A549 (cell line): ENCODE data around the gene ASB2. TPM values are rescaled to one million over a fixed set of nuclear protein-coding genes. Genes with fewer than 3 reads are reported as not detected.

Experiments used
- ATAC-seq, 2 experiments: fragments of 200-7000 bp in 1 of 2; fragments of >200 bp in 1 of 2; cut with Nextera tagmentation in 1 of 2; cut with Tn5 transposase in 1 of 2; 3 replicates each; pipeline versions ENCODE4 v1.8.0 to v1.9.1; 2018 to 2020; ENCODE audit warnings: mild to moderate bottlenecking in 1 of 2, moderate library complexity in 1 of 2
- CTCF ChIA-PET: fragments of 300-600 bp; sonication (Branson Sonifier 250); formaldehyde crosslinking; extraction: SDS; loops from one replicate; lab custom pipeline; 2021; ENCODE audit warnings: antibody characterized with exemption, inconsistent platforms; lab: Yijun Ruan, JAX
- POLR2A ChIA-PET: fragments of 350-600 bp; formaldehyde crosslinking; extraction: SDS; loops from one replicate; lab custom pipeline; 2021; ENCODE audit warnings: antibody characterized with exemption, inconsistent platforms; lab: Yijun Ruan, JAX
- DNase-seq, 2 experiments: peaks; one replicate each; pipeline versions ENCODE4 v3.0.0 to v3.0.0-alpha.2; 2011 to 2016; ENCODE audit warnings: low read depth in 1 of 2, low spot score in 1 of 2
- FAIRE-seq: peaks from 2 replicates; lab custom pipeline; 2011; peaks lifted over from hg19 to GRCh38; lab: Jason Lieb, UNC
- H3K27ac ChIP-seq, 2 experiments: fragments of >200 bp; sonication (Bioruptor Twin); formaldehyde crosslinking; 3 replicates each; pipeline ENCODE4 v1.5.1; 2016 to 2017
- H3K4me1 ChIP-seq: fragments of >200 bp; sonication (Bioruptor Twin); formaldehyde crosslinking; 3 replicates; pipeline ENCODE4 v1.6.1; 2016
- H3K4me2 ChIP-seq: fragments of >200 bp; sonication (Bioruptor Twin); formaldehyde crosslinking; 3 replicates; pipeline ENCODE4 v1.6.1; 2016
- H3K4me3 ChIP-seq: fragments of >200 bp; sonication (Bioruptor Twin); formaldehyde crosslinking; 3 replicates; pipeline ENCODE4 v1.5.1; 2016
- H3K9me3 ChIP-seq: fragments of >200 bp; sonication (Bioruptor Twin); formaldehyde crosslinking; 3 replicates; pipeline ENCODE4 v1.6.1; 2016
- BCL3 ChIP-seq: fragments of >200 bp; sonication (Bioruptor Twin); formaldehyde crosslinking; IDR thresholded peaks from 3 replicates; pipeline ENCODE4 v1.6.1; 2016
- BHLHE40 ChIP-seq: IDR thresholded peaks from 2 replicates; pipeline ENCODE4 v1.6.1; 2012; ENCODE audit warnings: low read depth, low read length, inconsistent platforms
- CHD2 ChIP-seq: fragments of 150-350 bp; IDR thresholded peaks from 2 replicates; pipeline ENCODE4 v1.6.1; 2014; ENCODE audit warnings: low read length; ENCODE audit not compliant: partially characterized antibody
- CHD4 ChIP-seq: fragments of 200-600 bp; sonication (generic); IDR thresholded peaks from 2 replicates; pipeline ENCODE4 v1.6.1; 2016; ENCODE audit warnings: antibody characterized with exemption, mild to moderate bottlenecking, borderline replicate concordance
- EP300 ChIP-seq, 2 experiments: fragments of >200 bp; sonication (Bioruptor Twin); formaldehyde crosslinking; IDR thresholded peaks; 2 replicates in 1 of 2; 3 replicates in 1 of 2; pipeline ENCODE4 v1.6.1; 2016 to 2017
- FOXS1 ChIP-seq: fragments of 250-450 bp; sonication (Bioruptor Pico); IDR thresholded peaks from 2 replicates; pipeline ENCODE4 v1.5.0; 2020; ENCODE audit warnings: mild to moderate bottlenecking, moderate library complexity
- MAFK ChIP-seq: fragments of 450-650 bp; IDR thresholded peaks from 2 replicates; pipeline ENCODE4 v1.6.1; 2014; ENCODE audit not compliant: partially characterized antibody
- MAZ ChIP-seq: fragments of 150-350 bp; IDR thresholded peaks from 2 replicates; pipeline ENCODE4 v1.6.1; 2014; ENCODE audit warnings: antibody characterized with exemption, low read depth, low read length, borderline replicate concordance
- NPAS2 ChIP-seq: fragments of 250-450 bp; sonication (Bioruptor Pico); IDR thresholded peaks from 2 replicates; pipeline ENCODE4 v1.8.0; 2022; ENCODE audit warnings: mild to moderate bottlenecking, moderate library complexity, borderline replicate concordance
- POLR2A ChIP-seq: IDR thresholded peaks from 2 replicates; pipeline ENCODE4 v1.6.1; 2012; ENCODE audit warnings: mild to moderate bottlenecking, low read length
- TFCP2L1 ChIP-seq: fragments of 250-450 bp; sonication (Bioruptor Pico); IDR thresholded peaks from 2 replicates; pipeline ENCODE4 v1.5.0; 2021; ENCODE audit warnings: mild to moderate bottlenecking
- USF2 ChIP-seq: fragments of 450-650 bp; IDR thresholded peaks from 2 replicates; pipeline ENCODE4 v1.6.1; 2014; ENCODE audit warnings: antibody characterized with exemption
- ZSCAN20 ChIP-seq: fragments of 250-450 bp; sonication (Bioruptor Pico); IDR thresholded peaks from 2 replicates; pipeline ENCODE4 v1.8.0; 2022; ENCODE audit warnings: mild to moderate bottlenecking, moderate library complexity
- WGBS: methylation state at CpG from one replicate; pipeline ENCODE4 v1.1.6; 2017; ENCODE audit errors: missing lambda C conversion rate; 5-methylcytosine and 5-hydroxymethylcytosine counted together
- polyA plus RNA-seq, 4 experiments: library from polyadenylated mRNA; depleted of rRNA in 3 of 4; stranded (reverse); fragments of >200 nt; fragmentation: RNase III in 1 of 4; extraction: RNeasy Plus Mini Kit Qiagen cat#74134 plus additional on column Dnase treatment in 1 of 4; gene quantifications; 2 replicates in 3 of 4; 3 replicates in 1 of 4; pipeline ENCODE4 v1.2.3, GENCODE V29; 2011 to 2017
- TF ChIP-seq, protein P1 (sequence below): fragments of 200-600 bp; sonication (generic); IDR thresholded peaks from 2 replicates; pipeline ENCODE4 v1.6.1; 2016; ENCODE audit warnings: antibody characterized with exemption, mild to moderate bottlenecking, moderate library complexity
- TF ChIP-seq, protein P2 (sequence below): fragments of >200 bp; sonication (Bioruptor Twin); formaldehyde crosslinking; IDR thresholded peaks from 2 replicates; pipeline ENCODE4 v1.6.1; 2016
- TF ChIP-seq, protein P3 (sequence below): fragments of 150-350 bp; IDR thresholded peaks from 2 replicates; pipeline ENCODE4 v1.6.1; 2014; ENCODE audit warnings: low read depth, mild to moderate bottlenecking, low read length

Gene ASB2
- polyA plus RNA-seq, 2 of the 4 experiments (the other 2 are of a cell fraction) = 0.03 to 0.10 TPM

GRCh38 chr14:93921001-93921806, 55.2 kb downstream of the ASB2 start:
- FAIRE-seq (no peak), DNase-seq (no peak), ATAC-seq (no peak)
- Histone ChIP-seq H3K4me3 (no peak overlapping the region), H3K4me1 (no peaks in the 10 kb centered on the region), H3K4me2 (no peak overlapping the region)
- CTCF ChIA-PET = interaction anchor here (1.3 to 1.5 kb wide), 2 partner anchors 16 to 19 kb away, joined by 4 read pairs; no protein-coding TSS in a partner anchor
- WGBS = 63% methylated on average over 16 of the region's 18 CpGs
- TF ChIP-seq BCL3 (no peak), POLR2A (no peak), USF2 (no peak), FOXS1 (CRISPR knock-in tag) (no peak), BHLHE40 (no peak), ZSCAN20 (CRISPR knock-in tag) (no peak), CHD2 (no peak), CHD4 (no peak), NPAS2 (CRISPR knock-in tag) (no peak), TFCP2L1 (CRISPR knock-in tag) (no peak), EP300 (IDR thresholded peaks at IDR 0.05) (no peak)
- TF ChIP-seq, protein P1, sequence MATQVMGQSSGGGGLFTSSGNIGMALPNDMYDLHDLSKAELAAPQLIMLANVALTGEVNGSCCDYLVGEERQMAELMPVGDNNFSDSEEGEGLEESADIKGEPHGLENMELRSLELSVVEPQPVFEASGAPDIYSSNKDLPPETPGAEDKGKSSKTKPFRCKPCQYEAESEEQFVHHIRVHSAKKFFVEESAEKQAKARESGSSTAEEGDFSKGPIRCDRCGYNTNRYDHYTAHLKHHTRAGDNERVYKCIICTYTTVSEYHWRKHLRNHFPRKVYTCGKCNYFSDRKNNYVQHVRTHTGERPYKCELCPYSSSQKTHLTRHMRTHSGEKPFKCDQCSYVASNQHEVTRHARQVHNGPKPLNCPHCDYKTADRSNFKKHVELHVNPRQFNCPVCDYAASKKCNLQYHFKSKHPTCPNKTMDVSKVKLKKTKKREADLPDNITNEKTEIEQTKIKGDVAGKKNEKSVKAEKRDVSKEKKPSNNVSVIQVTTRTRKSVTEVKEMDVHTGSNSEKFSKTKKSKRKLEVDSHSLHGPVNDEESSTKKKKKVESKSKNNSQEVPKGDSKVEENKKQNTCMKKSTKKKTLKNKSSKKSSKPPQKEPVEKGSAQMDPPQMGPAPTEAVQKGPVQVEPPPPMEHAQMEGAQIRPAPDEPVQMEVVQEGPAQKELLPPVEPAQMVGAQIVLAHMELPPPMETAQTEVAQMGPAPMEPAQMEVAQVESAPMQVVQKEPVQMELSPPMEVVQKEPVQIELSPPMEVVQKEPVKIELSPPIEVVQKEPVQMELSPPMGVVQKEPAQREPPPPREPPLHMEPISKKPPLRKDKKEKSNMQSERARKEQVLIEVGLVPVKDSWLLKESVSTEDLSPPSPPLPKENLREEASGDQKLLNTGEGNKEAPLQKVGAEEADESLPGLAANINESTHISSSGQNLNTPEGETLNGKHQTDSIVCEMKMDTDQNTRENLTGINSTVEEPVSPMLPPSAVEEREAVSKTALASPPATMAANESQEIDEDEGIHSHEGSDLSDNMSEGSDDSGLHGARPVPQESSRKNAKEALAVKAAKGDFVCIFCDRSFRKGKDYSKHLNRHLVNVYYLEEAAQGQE = no peak
- TF ChIP-seq, protein P2, sequence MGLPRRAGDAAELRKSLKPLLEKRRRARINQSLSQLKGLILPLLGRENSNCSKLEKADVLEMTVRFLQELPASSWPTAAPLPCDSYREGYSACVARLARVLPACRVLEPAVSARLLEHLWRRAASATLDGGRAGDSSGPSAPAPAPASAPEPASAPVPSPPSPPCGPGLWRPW = no peak
- TF ChIP-seq, all 56 proteins: peak for 0
- Histone ChIP-seq H3K9me3 (peaks cover 9% of the 10 kb centered on the region; the same call in 1 of the 3 replicates), H3K27ac (no peak overlapping the region)
- POLR2A ChIA-PET = no interaction called here

DNA sequence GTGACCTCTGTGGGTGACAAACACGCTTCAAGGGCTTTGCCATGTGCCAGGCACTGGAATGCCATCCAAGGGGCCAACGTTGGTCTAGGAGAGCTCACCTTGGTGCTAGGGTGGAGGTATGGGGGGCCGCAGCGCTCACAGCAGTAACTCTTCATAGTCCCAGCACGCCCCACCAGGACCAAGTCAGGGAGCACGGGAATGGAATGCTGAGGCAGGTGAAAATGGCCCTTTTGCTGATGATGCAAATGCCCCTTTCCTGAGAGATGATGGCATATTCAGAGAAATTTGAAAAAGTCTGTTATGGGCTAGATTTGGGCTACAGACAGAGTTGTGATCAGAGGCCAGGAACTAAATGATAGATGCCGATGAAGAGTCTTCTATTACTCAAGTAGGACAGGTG, 59.2 kb downstream of the ASB2 start:
- H3K9me3 ChIP-seq = peaks cover 9% of the 10 kb centered on the region; the same call in 1 of the 3 replicates
- TF ChIP-seq MAFK = peak; percentile 40
- TF ChIP-seq FOXS1 (CRISPR knock-in tag) = no peak
- ChIA-PET POLR2A (no interaction called here), CTCF (interaction anchor here (1.3 to 1.9 kb wide), 2 partner anchors 19 to 23 kb away, joined by 5 to 6 read pairs; no protein-coding TSS in a partner anchor)
- no peaks in the 10 kb centered on the region for H3K4me1 ChIP-seq
- H3K4me3 ChIP-seq = no peak overlapping the region
- WGBS = 20% methylated on average over 7 of the region's 7 CpGs
- ATAC-seq (no peak), DNase-seq (no peak), FAIRE-seq (no peak)
- no peak overlapping the region for H3K27ac ChIP-seq
- H3K4me2 ChIP-seq = no peak overlapping the region

- H3K4me3 ChIP-seq = no peak overlapping the region
- H3K9me3 ChIP-seq = peaks cover 9% of the 10 kb centered on the region; the same call in 1 of the 3 replicates
- DNase-seq (no peak), FAIRE-seq (no peak), ATAC-seq (no peak)
- no peaks in the 10 kb centered on the region for H3K4me1 ChIP-seq
- TF ChIP-seq, protein P3, sequence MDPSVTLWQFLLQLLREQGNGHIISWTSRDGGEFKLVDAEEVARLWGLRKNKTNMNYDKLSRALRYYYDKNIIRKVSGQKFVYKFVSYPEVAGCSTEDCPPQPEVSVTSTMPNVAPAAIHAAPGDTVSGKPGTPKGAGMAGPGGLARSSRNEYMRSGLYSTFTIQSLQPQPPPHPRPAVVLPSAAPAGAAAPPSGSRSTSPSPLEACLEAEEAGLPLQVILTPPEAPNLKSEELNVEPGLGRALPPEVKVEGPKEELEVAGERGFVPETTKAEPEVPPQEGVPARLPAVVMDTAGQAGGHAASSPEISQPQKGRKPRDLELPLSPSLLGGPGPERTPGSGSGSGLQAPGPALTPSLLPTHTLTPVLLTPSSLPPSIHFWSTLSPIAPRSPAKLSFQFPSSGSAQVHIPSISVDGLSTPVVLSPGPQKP = no peak
- TF ChIP-seq MAZ = no peak
- ChIA-PET POLR2A (no interaction called here), CTCF (interaction anchor here (1.3 to 1.9 kb wide), 2 partner anchors 20 to 23 kb away, joined by 5 to 6 read pairs; no protein-coding TSS in a partner anchor)
- no peak overlapping the region for H3K27ac ChIP-seq
- no peak overlapping the region for H3K4me2 ChIP-seq
- 14% methylated on average over 3 of the region's 3 CpGs for WGBS
Measured at GRCh38 chr14:93916498-93916897, 59.9 kb downstream of the ASB2 start.
